H9 (cell line): ENCODE data around the gene TRIM10. TPM values are rescaled to one million over a fixed set of nuclear protein-coding genes. Genes with fewer than 3 reads are reported as not detected.

Experiments
- DNase-seq: peaks from one replicate; pipeline ENCODE4 v3.0.0-alpha.2; 2017
- H2AFZ ChIP-seq: one replicate; pipeline ENCODE4 v1.6.1; 2013; ENCODE audit warnings: mild to moderate bottlenecking, low read length, control low read depth, moderate library complexity
- H2AK5ac ChIP-seq: 2 replicates; pipeline ENCODE4 v1.6.1; 2013; ENCODE audit warnings: low read length, control low read depth, mixed read lengths; ENCODE audit not compliant: insufficient read length
- H2BK120ac ChIP-seq: one replicate; pipeline ENCODE4 v1.6.1; 2013; ENCODE audit warnings: low read depth, mild to moderate bottlenecking, low read length, control low read depth, inconsistent platforms; ENCODE audit not compliant: poor library complexity, severe bottlenecking
- H2BK12ac ChIP-seq: 2 replicates; pipeline ENCODE4 v1.6.1; 2013; ENCODE audit warnings: low read length, control low read depth, mixed read lengths, low read depth; ENCODE audit not compliant: insufficient read length
- H2BK15ac ChIP-seq: 2 replicates; pipeline ENCODE4 v1.6.1; 2013; ENCODE audit warnings: low read depth, low read length, control low read depth
- H2BK20ac ChIP-seq: one replicate; pipeline ENCODE4 v1.6.1; 2013; ENCODE audit warnings: low read depth, mild to moderate bottlenecking, low read length, control low read depth, inconsistent platforms; ENCODE audit not compliant: poor library complexity, severe bottlenecking
- H2BK5ac ChIP-seq: 2 replicates; pipeline ENCODE4 v1.6.1; 2013; ENCODE audit warnings: low read length, control low read depth, mixed read lengths; ENCODE audit not compliant: insufficient read length
- H3K14ac ChIP-seq: 2 replicates; pipeline ENCODE4 v1.6.1; 2013; ENCODE audit warnings: low read length, control low read depth; ENCODE audit not compliant: insufficient read depth
- H3K18ac ChIP-seq: 2 replicates; pipeline ENCODE4 v1.6.1; 2013; ENCODE audit warnings: low read depth, mild to moderate bottlenecking, mixed read lengths, low read length, control low read depth; ENCODE audit not compliant: insufficient read length
- H3K23ac ChIP-seq: 2 replicates; pipeline ENCODE4 v1.6.1; 2013; ENCODE audit warnings: low read length, control low read depth, mixed read lengths, low read depth; ENCODE audit not compliant: insufficient read length
- H3K23me2 ChIP-seq: 2 replicates; pipeline ENCODE4 v1.6.1; 2013; ENCODE audit warnings: low read depth, mild to moderate bottlenecking, mixed read lengths, low read length, control low read depth; ENCODE audit not compliant: insufficient read length, poor library complexity, severe bottlenecking
- H3K27ac ChIP-seq: 2 replicates; pipeline ENCODE4 v1.5.1; 2013; ENCODE audit warnings: low read length, control low read depth, mixed read lengths, low read depth; ENCODE audit not compliant: insufficient read length
- H3K27me3 ChIP-seq: 2 replicates; pipeline ENCODE4 v1.6.1; 2013; ENCODE audit warnings: low read length, control low read depth, inconsistent platforms; ENCODE audit not compliant: insufficient read depth
- H3K4ac ChIP-seq: 2 replicates; pipeline ENCODE4 v1.6.1; 2013; ENCODE audit warnings: low read depth, mild to moderate bottlenecking, control low read depth, inconsistent platforms, low read length, moderate library complexity
- H3K4me1 ChIP-seq: 2 replicates; pipeline ENCODE4 v1.6.1; 2013; ENCODE audit warnings: low read length, control low read depth, inconsistent platforms; ENCODE audit not compliant: insufficient read depth
- H3K4me2 ChIP-seq: 2 replicates; pipeline ENCODE4 v1.6.1; 2013; ENCODE audit warnings: low read length, control low read depth, mixed read lengths; ENCODE audit not compliant: insufficient read length, insufficient read depth
- H3K56ac ChIP-seq: 2 replicates; pipeline ENCODE4 v1.6.1; 2013; ENCODE audit warnings: low read depth, mild to moderate bottlenecking, mixed read lengths, low read length, control low read depth; ENCODE audit not compliant: insufficient read length
- H3K79me1 ChIP-seq: 2 replicates; pipeline ENCODE4 v1.6.1; 2013; ENCODE audit warnings: low read depth, mild to moderate bottlenecking, moderate library complexity, low read length, control low read depth, inconsistent platforms; ENCODE audit not compliant: insufficient read depth, poor library complexity, severe bottlenecking
- H3K79me2 ChIP-seq: 2 replicates; pipeline ENCODE4 v1.6.1; 2013; ENCODE audit warnings: low read length, control low read depth, inconsistent platforms; ENCODE audit not compliant: insufficient read depth
- H3K9ac ChIP-seq: 2 replicates; pipeline ENCODE4 v1.6.1; 2013; ENCODE audit warnings: low read length, control low read depth, mixed read lengths; ENCODE audit not compliant: insufficient read length; ENCODE audit errors: extremely low read depth
- H3K9me3 ChIP-seq: one replicate; pipeline ENCODE4 v1.6.1; 2013; ENCODE audit warnings: low read depth, low read length, inconsistent platforms; ENCODE audit not compliant: control insufficient read depth
- H3T11ph ChIP-seq: one replicate; pipeline ENCODE4 v1.6.1; 2013; ENCODE audit warnings: mild to moderate bottlenecking, low read length, control low read depth, inconsistent platforms
- H4K20me1 ChIP-seq: one replicate; pipeline ENCODE4 v1.6.1; 2013; ENCODE audit not compliant: control insufficient read depth, insufficient read length, insufficient read depth
- H4K5ac ChIP-seq: 2 replicates; pipeline ENCODE4 v1.6.1; 2013; ENCODE audit warnings: low read depth, mild to moderate bottlenecking, mixed read lengths, low read length, control low read depth; ENCODE audit not compliant: insufficient read length
- H4K8ac ChIP-seq: replicated peaks from 2 replicates; pipeline ENCODE4 v1.6.1; 2013; ENCODE audit warnings: low read length, control low read depth, mixed read lengths, low read depth; ENCODE audit not compliant: insufficient read length
- H4K91ac ChIP-seq: 2 replicates; pipeline ENCODE4 v1.6.1; 2013; ENCODE audit warnings: low read depth, mild to moderate bottlenecking, moderate library complexity, mixed read lengths, low read length, control low read depth; ENCODE audit not compliant: insufficient read length
- H3K27ac Mint-ChIP-seq, 3 experiments: 2 replicates in 2 of 3; 3 replicates in 1 of 3; pipeline ENCODE4 v1.8.0; 2020 to 2021; ENCODE audit warnings: mixed read lengths in 3 of 3, mild to moderate bottlenecking in 1 of 3, moderate library complexity in 1 of 3
- H3K27me3 Mint-ChIP-seq: 2 replicates; pipeline ENCODE4 v1.8.0; 2021; ENCODE audit warnings: low read depth, mild to moderate bottlenecking, moderate library complexity, mixed read lengths
- H3K36me3 Mint-ChIP-seq, 3 experiments: 2 replicates in 2 of 3; 3 replicates in 1 of 3; pipeline ENCODE4 v1.8.0; 2020 to 2021; ENCODE audit warnings: low read depth in 3 of 3, mixed read lengths in 3 of 3; ENCODE audit not compliant: insufficient read depth in 1 of 3
- H3K4me1 Mint-ChIP-seq, 2 experiments: 2 replicates each; pipeline ENCODE4 v1.8.0; 2020; ENCODE audit warnings: mixed read lengths in 2 of 2
- H3K4me3 Mint-ChIP-seq, 2 experiments: 2 replicates in 1 of 2; 3 replicates in 1 of 2; pipeline ENCODE4 v1.8.0; 2020 to 2021; ENCODE audit warnings: mild to moderate bottlenecking in 2 of 2, mixed read lengths in 2 of 2, moderate library complexity in 1 of 2
- H3K9me3 Mint-ChIP-seq, 2 experiments: 2 replicates in 1 of 2; 3 replicates in 1 of 2; pipeline ENCODE4 v1.8.0; 2020; ENCODE audit warnings: mild to moderate bottlenecking in 2 of 2, mixed read lengths in 2 of 2, moderate library complexity in 1 of 2
- CTCF ChIP-seq: fragments of 200-600 bp; sonication (generic); conservative IDR thresholded peaks from 3 replicates; pipeline ENCODE4 v1.8.0; 2021; ENCODE audit warnings: antibody characterized with exemption, mild to moderate bottlenecking
- WGBS: extraction: QIAGEN DNeasy Blood & Tissue Kit; methylation state at CpG from one replicate; pipeline ENCODE4 v1.1.7; 2013; ENCODE audit warnings: missing lambda C conversion rate, low lambda C conversion rate, mixed read lengths; ENCODE audit not compliant: insufficient read length; ENCODE audit errors: extremely low coverage; 5-methylcytosine and 5-hydroxymethylcytosine counted together
- total RNA-seq: library from RNA; stranded (reverse); gene quantifications from 2 replicates; pipeline ENCODE4 v1.2.1, GENCODE V29; 2021

Gene TRIM10
- total RNA-seq, 1 experiment from 2014 or later = 0.07 TPM

GRCh38 chr6:30171677-30172471 lies 10.9 kb upstream of the TRIM10 start:
- H3K4me1 Mint-ChIP-seq = peaks cover 8% of the 10 kb centered on the region in 2 experiments
- no peak overlapping the region for H2BK15ac ChIP-seq
- H3K4me1 ChIP-seq = no peaks in the 10 kb centered on the region
- H4K5ac ChIP-seq = no peak overlapping the region
- no peaks in the 10 kb centered on the region for H3K79me1 ChIP-seq
- no peak overlapping the region for H4K91ac ChIP-seq
- no peak overlapping the region for H3K27ac ChIP-seq
- no peaks in the 10 kb centered on the region for H4K20me1 ChIP-seq
- H3K36me3 Mint-ChIP-seq = no peaks in the 10 kb centered on the region
- no peak overlapping the region for H2AFZ ChIP-seq
- no peak overlapping the region for H3K9ac ChIP-seq
- peak overlapping the region; percentile 46 to 50; a peak in 4 of 5 replicates for H3K4me3 Mint-ChIP-seq
- no CpG with 5 or more reads among the region's 62 CpGs for WGBS
- H3T11ph ChIP-seq = no peak overlapping the region
- DNase-seq = peak; percentile 86
- TF ChIP-seq CTCF = peak; percentile 43; the same call in 2 of the 3 replicates
- H3K27me3 ChIP-seq = peaks cover 6% of the 10 kb centered on the region; the same call in 1 of the 2 replicates
- H2AK5ac ChIP-seq = no peak overlapping the region
- no peak overlapping the region for H3K56ac ChIP-seq
- no peak overlapping the region for H3K4ac ChIP-seq
- H4K8ac ChIP-seq = no peak overlapping the region
- H2BK20ac ChIP-seq = no peak overlapping the region
- H3K23me2 ChIP-seq = peaks cover 9% of the 10 kb centered on the region
- H3K9me3 ChIP-seq = no peaks in the 10 kb centered on the region
- no peak overlapping the region for H2BK5ac ChIP-seq
- no peak overlapping the region for H3K27ac Mint-ChIP-seq
- H3K23ac ChIP-seq = no peak overlapping the region
- H3K79me2 ChIP-seq = no peaks in the 10 kb centered on the region
- H2BK120ac ChIP-seq = no peak overlapping the region
- H2BK12ac ChIP-seq = no peak overlapping the region
- peak overlapping the region; percentile 39 for H3K18ac ChIP-seq
- H3K4me2 ChIP-seq = peak overlapping the region; percentile 24
- H3K14ac ChIP-seq = no peak overlapping the region
- H3K9me3 Mint-ChIP-seq = peaks cover 0 to 3% of the 10 kb centered on the region in 2 experiments; a peak in 1 of 5 replicates
- peaks cover 86% of the 10 kb centered on the region for H3K27me3 Mint-ChIP-seq
